PC-9 (cell line): ENCODE results near the gene RNF126.

ENCODE experiments used
- CTCF ChIP-seq: fragments of 200-600 bp; sonication (generic); conservative IDR thresholded peaks from 2 replicates; pipeline ENCODE4 v1.6.1; 2017; ENCODE audit warnings: mixed run types, antibody characterized with exemption, mild to moderate bottlenecking, moderate library complexity
- EZH2 ChIP-seq: fragments of 200-600 bp; sonication (generic); IDR thresholded peaks from 2 replicates; pipeline ENCODE4 v1.8.0; 2017; ENCODE audit warnings: antibody characterized with exemption, low read depth

GRCh38 chr19:611481-611868 lies 51.5 kb downstream of the RNF126 start:
- TF ChIP-seq CTCF, result no peak
- no peak for TF ChIP-seq EZH2
